ENCODE results near the gene RGMA.

The RGMA gene

DNA sequence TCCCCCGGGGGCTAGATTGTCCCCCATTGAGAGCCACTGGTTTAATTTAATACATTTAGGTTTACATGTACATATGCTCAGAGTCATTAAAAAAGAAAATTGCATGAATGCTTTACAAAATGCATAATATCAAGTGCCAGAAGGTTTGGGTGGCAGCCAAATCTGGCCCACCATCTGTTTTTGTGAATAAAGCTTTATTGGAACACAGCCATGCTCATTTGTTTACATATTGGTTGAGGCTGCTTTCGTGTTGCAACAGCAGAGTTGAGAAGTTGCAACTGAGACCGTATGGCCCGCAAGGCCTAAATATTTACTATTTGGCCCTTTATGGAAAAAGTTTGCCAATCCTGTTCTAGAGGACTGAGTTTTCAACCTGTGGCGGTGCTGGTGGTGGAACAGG is 32.1 kb upstream of the RGMA start:
- H3K9ac ChIP-seq (ENCODE audit: low read depth, low read length), result no peak overlapping the region

GRCh38 chr15:93118904-93119303 is 29.9 kb upstream of the RGMA start:
- Histone ChIP-seq H3K4me2 (ENCODE audit: low read length) (no peak overlapping the region), H3K9me3 (replicated peaks; ENCODE audit: low read length) (no peaks in the 10 kb centered on the region)

More for the DNA sequence above, 32.1 kb upstream of the RGMA start:
- no peak overlapping the region for H3K4me3 ChIP-seq (ENCODE audit: low read length)
- H3K36me3 ChIP-seq (ENCODE audit: insufficient read depth, low read length), result no peaks in the 10 kb centered on the region
- H3K27me3 ChIP-seq (ENCODE audit: control insufficient read depth, insufficient read depth, low read length), result no peaks in the 10 kb centered on the region
- no peak overlapping the region for H3K4me2 ChIP-seq (ENCODE audit: low read length)
- no peaks in the 10 kb centered on the region for H3K4me1 ChIP-seq (ENCODE audit: control insufficient read depth, insufficient read depth, low read length)
- no peaks in the 10 kb centered on the region for H3K9me3 ChIP-seq (replicated peaks; ENCODE audit: low read length)

DNA sequence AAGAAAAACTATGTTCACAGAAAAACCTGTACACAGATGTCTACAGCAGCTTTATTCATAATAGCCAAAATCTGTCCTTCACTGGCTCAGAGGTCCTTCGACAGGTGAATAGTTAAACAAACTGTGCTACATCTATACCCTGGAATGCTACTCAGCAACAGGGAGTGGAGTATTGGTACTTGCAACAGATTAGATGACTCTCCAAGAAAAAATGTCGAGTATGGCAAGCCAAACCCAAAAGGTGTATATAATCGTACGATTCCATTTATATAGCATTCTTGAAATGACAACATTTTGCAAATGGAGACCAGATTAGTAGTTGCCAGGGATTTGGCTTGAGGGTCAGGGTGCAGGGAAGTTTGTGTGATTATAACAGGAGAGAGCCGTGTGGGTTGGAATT is 22.4 kb upstream of the RGMA start:
- no peak overlapping the region for H3K4me2 ChIP-seq (ENCODE audit: low read length)
- no peaks in the 10 kb centered on the region for H3K9me3 ChIP-seq (replicated peaks; ENCODE audit: low read length)
- no peaks in the 10 kb centered on the region for H3K4me1 ChIP-seq (ENCODE audit: control insufficient read depth, insufficient read depth, low read length)
- H3K4me3 ChIP-seq (ENCODE audit: low read length), result no peak overlapping the region
- H3K9ac ChIP-seq (ENCODE audit: low read depth, low read length), result no peak overlapping the region
- H3K36me3 ChIP-seq (ENCODE audit: insufficient read depth, low read length), result no peaks in the 10 kb centered on the region
- no peaks in the 10 kb centered on the region for H3K27me3 ChIP-seq (ENCODE audit: control insufficient read depth, insufficient read depth, low read length)

More at GRCh38 chr15:93118904-93119303, 29.9 kb upstream of the RGMA start:
- Histone ChIP-seq H3K4me1 (ENCODE audit: control insufficient read depth, insufficient read depth, low read length) (no peaks in the 10 kb centered on the region), H3K4me3 (ENCODE audit: low read length) (no peak overlapping the region), H3K9ac (ENCODE audit: low read depth, low read length) (no peak overlapping the region), H3K27me3 (ENCODE audit: control insufficient read depth, insufficient read depth, low read length) (no peaks in the 10 kb centered on the region), H3K36me3 (ENCODE audit: insufficient read depth, low read length) (no peaks in the 10 kb centered on the region)

DNA sequence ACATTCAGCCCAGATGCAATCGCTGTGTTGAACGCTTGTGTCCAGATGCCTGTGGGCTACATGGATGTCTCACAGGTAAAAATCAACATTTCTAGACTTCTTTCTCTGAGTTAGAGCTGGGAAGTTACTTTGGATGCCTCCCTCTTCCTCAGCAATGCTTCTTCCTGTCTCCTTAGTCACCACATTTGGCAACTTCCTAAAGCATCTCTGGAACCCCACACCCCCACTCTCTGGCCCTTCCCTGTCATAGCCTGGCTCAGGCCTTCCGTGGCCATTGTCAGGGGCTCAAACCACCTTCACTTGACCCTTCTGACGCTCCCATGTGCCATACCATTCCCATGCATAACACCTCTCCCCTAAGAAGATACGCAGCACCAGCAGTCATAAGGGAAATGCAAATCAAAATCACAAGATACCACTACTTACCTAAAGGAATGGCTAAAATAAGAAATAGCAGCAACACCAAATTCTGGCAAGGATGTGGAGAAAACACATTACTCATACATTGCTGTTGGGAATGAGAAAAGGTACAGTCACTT is 21.6 kb upstream of the RGMA start:
- Histone ChIP-seq H3K4me1 (ENCODE audit: control insufficient read depth, insufficient read depth, low read length) (no peaks in the 10 kb centered on the region), H3K9me3 (replicated peaks; ENCODE audit: low read length) (no peaks in the 10 kb centered on the region), H3K4me3 (ENCODE audit: low read length) (no peak overlapping the region), H3K36me3 (ENCODE audit: insufficient read depth, low read length) (no peaks in the 10 kb centered on the region), H3K9ac (ENCODE audit: low read depth, low read length) (no peak overlapping the region), H3K27me3 (ENCODE audit: control insufficient read depth, insufficient read depth, low read length) (no peaks in the 10 kb centered on the region), H3K4me2 (ENCODE audit: low read length) (no peak overlapping the region)

DNA sequence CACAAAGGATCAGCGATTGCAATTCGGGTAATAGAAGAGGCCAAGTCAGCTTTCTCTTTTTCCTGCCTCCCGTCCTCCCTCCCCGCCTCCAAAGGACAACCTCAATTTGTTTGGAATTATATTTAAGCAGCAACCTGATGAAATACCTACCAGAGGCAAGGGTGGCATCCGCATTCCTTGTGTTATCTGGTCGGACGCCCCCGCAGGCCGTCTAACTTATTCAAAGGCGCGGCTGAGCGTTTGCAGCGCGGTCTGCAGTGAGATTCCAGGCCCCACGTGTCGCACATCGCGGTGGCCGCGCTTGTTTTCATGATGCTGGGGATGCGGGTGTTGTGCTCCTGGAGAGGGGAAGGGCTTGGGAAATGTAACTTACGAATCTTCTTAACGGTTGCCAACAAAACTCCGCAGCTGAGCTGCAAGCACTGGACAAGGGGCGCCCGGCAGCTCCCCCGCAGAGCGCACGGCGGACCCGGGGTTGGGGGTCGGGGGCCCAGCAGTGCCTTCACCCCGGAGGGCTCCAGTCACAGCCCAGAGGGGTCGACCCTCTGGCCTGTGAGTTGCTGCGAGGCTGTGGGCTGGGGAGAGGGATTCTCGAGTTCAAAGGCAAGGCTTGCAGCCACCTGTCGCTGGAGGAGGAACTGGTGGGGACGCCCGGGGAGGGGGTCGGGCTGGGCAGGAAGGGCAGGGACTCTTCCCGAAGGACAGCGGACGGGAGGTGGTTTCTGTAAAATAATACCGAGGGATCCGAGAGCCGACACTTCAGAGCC is 20.5 kb upstream of the RGMA start:
- Histone ChIP-seq H3K36me3 (ENCODE audit: insufficient read depth, low read length) (no peaks in the 10 kb centered on the region), H3K4me1 (ENCODE audit: control insufficient read depth, insufficient read depth, low read length) (no peaks in the 10 kb centered on the region), H3K9me3 (replicated peaks; ENCODE audit: low read length) (no peaks in the 10 kb centered on the region), H3K4me3 (ENCODE audit: low read length) (no peak overlapping the region), H3K4me2 (ENCODE audit: low read length) (no peak overlapping the region), H3K27me3 (ENCODE audit: control insufficient read depth, insufficient read depth, low read length) (no peaks in the 10 kb centered on the region), H3K9ac (ENCODE audit: low read depth, low read length) (no peak overlapping the region)

DNA sequence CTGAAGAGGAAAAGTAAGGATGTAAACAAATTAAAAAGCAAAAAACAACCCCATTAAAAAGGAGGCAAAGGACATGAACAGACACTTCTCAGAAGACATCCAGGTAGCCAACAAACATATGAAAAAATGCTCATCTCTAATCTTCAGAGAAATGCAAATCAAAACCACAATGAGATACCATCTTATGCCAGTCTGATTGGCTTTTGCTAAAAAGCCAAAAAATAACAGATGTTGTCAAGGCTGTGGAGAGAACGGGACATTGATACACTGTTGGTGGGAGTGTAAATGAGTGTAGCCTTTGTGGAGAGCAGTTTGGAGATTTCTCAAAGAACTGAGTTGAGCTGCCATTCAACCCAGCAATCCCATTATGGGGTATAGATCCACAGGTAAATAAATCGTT is 18.6 kb upstream of the RGMA start:
- Histone ChIP-seq H3K9ac (ENCODE audit: low read depth, low read length) (no peak overlapping the region), H3K4me2 (ENCODE audit: low read length) (no peak overlapping the region), H3K27me3 (ENCODE audit: control insufficient read depth, insufficient read depth, low read length) (no peaks in the 10 kb centered on the region), H3K4me3 (ENCODE audit: low read length) (no peak overlapping the region), H3K9me3 (replicated peaks; ENCODE audit: low read length) (no peaks in the 10 kb centered on the region), H3K36me3 (ENCODE audit: insufficient read depth, low read length) (no peaks in the 10 kb centered on the region), H3K4me1 (ENCODE audit: control insufficient read depth, insufficient read depth, low read length) (no peaks in the 10 kb centered on the region)

- Histone ChIP-seq H3K4me1 (ENCODE audit: control insufficient read depth, insufficient read depth, low read length) (no peaks in the 10 kb centered on the region), H3K36me3 (ENCODE audit: insufficient read depth, low read length) (no peaks in the 10 kb centered on the region), H3K9me3 (replicated peaks; ENCODE audit: low read length) (no peaks in the 10 kb centered on the region), H3K9ac (ENCODE audit: low read depth, low read length) (no peak overlapping the region), H3K27me3 (ENCODE audit: control insufficient read depth, insufficient read depth, low read length) (no peaks in the 10 kb centered on the region), H3K4me3 (ENCODE audit: low read length) (no peak overlapping the region), H3K4me2 (ENCODE audit: low read length) (no peak overlapping the region)
Measured at GRCh38 chr15:93105485-93105884, 16.5 kb upstream of the RGMA start.

DNA sequence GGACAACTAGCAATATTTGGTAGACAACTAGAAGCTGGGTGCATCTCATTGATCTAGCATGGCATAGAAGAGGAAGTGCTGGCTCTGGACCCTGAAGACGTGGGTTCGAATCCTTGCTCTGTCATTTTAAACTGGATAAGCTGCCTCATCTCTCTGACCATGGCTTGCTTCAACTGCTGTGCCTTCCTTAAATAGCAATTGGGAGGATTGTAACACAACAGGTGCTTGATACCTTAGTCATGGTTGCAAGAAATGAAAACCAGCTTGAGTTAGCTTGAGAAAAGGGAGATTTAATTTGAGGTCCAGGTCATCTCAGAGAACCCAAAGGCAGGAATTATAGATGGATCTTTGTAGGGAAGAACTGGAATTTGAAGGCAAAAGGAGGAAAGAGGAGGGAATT is 14.8 kb upstream of the RGMA start:
- H3K36me3 ChIP-seq (ENCODE audit: insufficient read depth, low read length), result no peaks in the 10 kb centered on the region

DNA sequence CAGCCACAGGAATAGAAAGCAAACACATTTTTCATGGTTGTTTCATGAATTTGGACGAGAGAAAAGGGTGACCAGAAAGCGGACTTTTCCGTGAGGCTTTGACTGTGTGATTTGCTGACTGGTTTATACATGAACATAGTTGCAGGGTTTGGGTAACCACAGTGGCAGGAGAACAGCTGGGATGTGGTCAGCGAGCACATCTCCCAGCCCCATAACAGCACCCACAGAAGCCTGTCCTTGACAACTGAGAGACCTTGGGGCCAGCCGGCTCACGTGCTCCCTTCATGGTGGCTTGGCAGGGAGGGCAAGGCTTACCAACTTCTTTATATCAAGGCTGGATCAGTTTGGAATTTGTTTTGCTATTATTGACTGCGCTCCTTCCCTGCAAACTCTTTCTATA is 13.2 kb upstream of the RGMA start:
- Histone ChIP-seq H3K4me1 (ENCODE audit: control insufficient read depth, insufficient read depth, low read length) (no peaks in the 10 kb centered on the region), H3K9ac (ENCODE audit: low read depth, low read length) (no peak overlapping the region), H3K9me3 (replicated peaks; ENCODE audit: low read length) (no peaks in the 10 kb centered on the region), H3K36me3 (ENCODE audit: insufficient read depth, low read length) (no peaks in the 10 kb centered on the region), H3K4me2 (ENCODE audit: low read length) (no peak overlapping the region), H3K4me3 (ENCODE audit: low read length) (no peak overlapping the region), H3K27me3 (ENCODE audit: control insufficient read depth, insufficient read depth, low read length) (no peaks in the 10 kb centered on the region)

More for the DNA sequence above, 14.8 kb upstream of the RGMA start:
- Histone ChIP-seq H3K9ac (ENCODE audit: low read depth, low read length) (no peak overlapping the region), H3K4me1 (ENCODE audit: control insufficient read depth, insufficient read depth, low read length) (no peaks in the 10 kb centered on the region), H3K4me3 (ENCODE audit: low read length) (no peak overlapping the region), H3K4me2 (ENCODE audit: low read length) (no peak overlapping the region), H3K27me3 (ENCODE audit: control insufficient read depth, insufficient read depth, low read length) (no peaks in the 10 kb centered on the region), H3K9me3 (replicated peaks; ENCODE audit: low read length) (no peaks in the 10 kb centered on the region)

- Histone ChIP-seq H3K4me3 (ENCODE audit: low read length) (no peak overlapping the region), H3K9ac (ENCODE audit: low read depth, low read length) (no peak overlapping the region)
Measured at GRCh38 chr15:93093765-93094164, 4.8 kb upstream of the RGMA start.

DNA sequence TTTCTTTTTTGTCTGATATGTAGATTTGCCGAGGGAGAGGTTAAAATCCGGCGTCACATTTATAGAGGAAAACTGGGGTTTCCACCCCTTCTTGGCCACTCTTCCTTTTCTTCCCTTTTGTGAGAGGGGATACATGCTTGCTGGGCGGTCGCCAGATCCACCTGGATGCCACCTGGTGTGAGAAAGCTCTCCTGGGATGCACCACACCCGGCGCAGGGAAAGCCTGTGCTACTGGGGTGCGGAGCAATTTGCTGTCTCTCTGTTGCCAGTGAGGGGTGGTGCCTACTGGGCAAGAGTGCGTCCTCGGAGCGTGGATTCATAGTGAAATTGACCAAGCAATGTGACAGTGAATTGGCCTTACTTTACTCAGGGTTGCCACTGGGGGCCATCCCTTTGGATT is 2.5 kb upstream of the RGMA start:
- H3K27me3 ChIP-seq (ENCODE audit: control insufficient read depth, insufficient read depth, low read length), result peaks cover 67% of the 10 kb centered on the region
- no peak overlapping the region for H3K4me3 ChIP-seq (ENCODE audit: low read length)
- H3K4me2 ChIP-seq (ENCODE audit: low read length), result no peak overlapping the region
- H3K36me3 ChIP-seq (ENCODE audit: insufficient read depth, low read length), result no peaks in the 10 kb centered on the region
- H3K9ac ChIP-seq (ENCODE audit: low read depth, low read length), result no peak overlapping the region
- H3K4me1 ChIP-seq (ENCODE audit: control insufficient read depth, insufficient read depth, low read length), result no peaks in the 10 kb centered on the region
- no peaks in the 10 kb centered on the region for H3K9me3 ChIP-seq (replicated peaks; ENCODE audit: low read length)

More at GRCh38 chr15:93093765-93094164, 4.8 kb upstream of the RGMA start:
- Histone ChIP-seq H3K36me3 (ENCODE audit: insufficient read depth, low read length) (no peaks in the 10 kb centered on the region), H3K9me3 (replicated peaks; ENCODE audit: low read length) (no peaks in the 10 kb centered on the region), H3K4me2 (ENCODE audit: low read length) (no peak overlapping the region), H3K27me3 (ENCODE audit: control insufficient read depth, insufficient read depth, low read length) (peaks cover 44% of the 10 kb centered on the region), H3K4me1 (ENCODE audit: control insufficient read depth, insufficient read depth, low read length) (no peaks in the 10 kb centered on the region)

DNA sequence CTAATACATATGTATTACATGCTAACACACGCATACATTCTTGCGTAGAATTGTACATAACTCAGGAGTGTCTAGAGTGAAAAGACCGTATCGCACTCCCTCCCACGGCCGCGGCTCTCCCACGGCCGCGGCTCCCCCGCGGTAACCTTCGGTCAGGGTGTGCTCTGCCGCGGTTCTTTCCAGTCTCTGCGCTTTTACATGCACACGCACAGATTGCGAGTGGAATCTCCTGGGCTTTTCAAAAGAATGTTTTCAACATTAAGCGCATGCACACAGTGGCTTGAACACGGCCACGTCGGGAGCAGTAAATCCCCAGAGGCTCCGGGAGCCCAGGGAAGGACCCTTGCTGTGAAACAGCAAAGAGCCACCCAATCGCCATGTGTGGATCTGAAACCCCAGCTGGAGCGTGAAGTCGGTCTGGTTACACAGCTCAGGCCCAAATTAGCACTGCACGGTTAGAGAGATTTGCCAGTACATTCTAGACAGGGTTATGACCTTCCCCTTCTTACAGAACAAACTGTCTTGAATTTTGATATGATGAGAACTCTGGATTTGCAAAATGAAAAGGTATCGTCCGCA is 805 bp upstream of the RGMA start:
- Histone ChIP-seq H3K4me1 (ENCODE audit: control insufficient read depth, insufficient read depth, low read length) (no peaks in the 10 kb centered on the region), H3K9me3 (replicated peaks; ENCODE audit: low read length) (no peaks in the 10 kb centered on the region), H3K4me3 (ENCODE audit: low read length) (no peak overlapping the region), H3K36me3 (ENCODE audit: insufficient read depth, low read length) (no peaks in the 10 kb centered on the region), H3K27me3 (ENCODE audit: control insufficient read depth, insufficient read depth, low read length) (peaks cover 84% of the 10 kb centered on the region), H3K9ac (ENCODE audit: low read depth, low read length) (no peak overlapping the region), H3K4me2 (ENCODE audit: low read length) (no peak overlapping the region)

All from skeletal muscle satellite cell (primary cell).